ENCODE measurements around the gene SSC5D. TPM values are rescaled to one million over a fixed set of nuclear protein-coding genes. Genes with fewer than 3 reads are reported as not detected.

Gene SSC5D
- total and polyA plus RNA-seq, 9 of the 15 experiments (the other 6 are each of a cell fraction or from before 2014, with no cell fraction given): 0.04 to 0.71 (median 0.14) TPM; not detected in 2

DNA sequence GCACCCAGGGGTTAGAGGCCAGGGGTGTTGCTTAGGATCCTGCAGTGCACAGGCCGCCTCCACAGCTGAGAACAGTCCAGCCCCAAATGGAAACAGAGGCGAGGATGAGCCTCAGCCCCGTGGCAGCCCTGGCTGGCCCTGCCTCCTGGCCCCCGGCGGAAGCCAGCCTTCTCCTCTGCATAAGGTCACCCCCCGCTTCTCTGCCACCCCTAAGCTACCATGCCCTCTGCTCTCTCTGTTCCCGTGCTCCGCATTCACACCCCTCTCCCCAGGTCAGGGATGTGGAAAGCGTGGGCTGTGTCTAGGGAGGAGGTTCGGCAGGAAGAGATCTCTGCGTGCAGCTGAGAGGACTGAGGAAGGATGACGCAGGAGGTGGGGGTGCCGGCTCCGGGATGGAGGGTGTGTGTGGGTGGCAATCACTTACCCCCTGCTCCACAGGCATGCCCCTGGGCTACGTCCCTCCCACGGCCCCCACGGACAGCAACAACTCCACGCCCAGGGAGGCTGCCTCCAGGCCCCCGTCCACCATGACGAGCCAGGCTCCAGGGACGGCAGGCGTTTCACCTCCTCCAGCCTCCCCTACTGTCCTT, 6.0 kb downstream of the SSC5D start (continued):
- TF ChIP-seq, protein P1, sequence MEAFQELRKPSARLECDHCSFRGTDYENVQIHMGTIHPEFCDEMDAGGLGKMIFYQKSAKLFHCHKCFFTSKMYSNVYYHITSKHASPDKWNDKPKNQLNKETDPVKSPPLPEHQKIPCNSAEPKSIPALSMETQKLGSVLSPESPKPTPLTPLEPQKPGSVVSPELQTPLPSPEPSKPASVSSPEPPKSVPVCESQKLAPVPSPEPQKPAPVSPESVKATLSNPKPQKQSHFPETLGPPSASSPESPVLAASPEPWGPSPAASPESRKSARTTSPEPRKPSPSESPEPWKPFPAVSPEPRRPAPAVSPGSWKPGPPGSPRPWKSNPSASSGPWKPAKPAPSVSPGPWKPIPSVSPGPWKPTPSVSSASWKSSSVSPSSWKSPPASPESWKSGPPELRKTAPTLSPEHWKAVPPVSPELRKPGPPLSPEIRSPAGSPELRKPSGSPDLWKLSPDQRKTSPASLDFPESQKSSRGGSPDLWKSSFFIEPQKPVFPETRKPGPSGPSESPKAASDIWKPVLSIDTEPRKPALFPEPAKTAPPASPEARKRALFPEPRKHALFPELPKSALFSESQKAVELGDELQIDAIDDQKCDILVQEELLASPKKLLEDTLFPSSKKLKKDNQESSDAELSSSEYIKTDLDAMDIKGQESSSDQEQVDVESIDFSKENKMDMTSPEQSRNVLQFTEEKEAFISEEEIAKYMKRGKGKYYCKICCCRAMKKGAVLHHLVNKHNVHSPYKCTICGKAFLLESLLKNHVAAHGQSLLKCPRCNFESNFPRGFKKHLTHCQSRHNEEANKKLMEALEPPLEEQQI (IDR thresholded peaks at IDR 0.05): no peak
- TF ChIP-seq, protein P2, sequence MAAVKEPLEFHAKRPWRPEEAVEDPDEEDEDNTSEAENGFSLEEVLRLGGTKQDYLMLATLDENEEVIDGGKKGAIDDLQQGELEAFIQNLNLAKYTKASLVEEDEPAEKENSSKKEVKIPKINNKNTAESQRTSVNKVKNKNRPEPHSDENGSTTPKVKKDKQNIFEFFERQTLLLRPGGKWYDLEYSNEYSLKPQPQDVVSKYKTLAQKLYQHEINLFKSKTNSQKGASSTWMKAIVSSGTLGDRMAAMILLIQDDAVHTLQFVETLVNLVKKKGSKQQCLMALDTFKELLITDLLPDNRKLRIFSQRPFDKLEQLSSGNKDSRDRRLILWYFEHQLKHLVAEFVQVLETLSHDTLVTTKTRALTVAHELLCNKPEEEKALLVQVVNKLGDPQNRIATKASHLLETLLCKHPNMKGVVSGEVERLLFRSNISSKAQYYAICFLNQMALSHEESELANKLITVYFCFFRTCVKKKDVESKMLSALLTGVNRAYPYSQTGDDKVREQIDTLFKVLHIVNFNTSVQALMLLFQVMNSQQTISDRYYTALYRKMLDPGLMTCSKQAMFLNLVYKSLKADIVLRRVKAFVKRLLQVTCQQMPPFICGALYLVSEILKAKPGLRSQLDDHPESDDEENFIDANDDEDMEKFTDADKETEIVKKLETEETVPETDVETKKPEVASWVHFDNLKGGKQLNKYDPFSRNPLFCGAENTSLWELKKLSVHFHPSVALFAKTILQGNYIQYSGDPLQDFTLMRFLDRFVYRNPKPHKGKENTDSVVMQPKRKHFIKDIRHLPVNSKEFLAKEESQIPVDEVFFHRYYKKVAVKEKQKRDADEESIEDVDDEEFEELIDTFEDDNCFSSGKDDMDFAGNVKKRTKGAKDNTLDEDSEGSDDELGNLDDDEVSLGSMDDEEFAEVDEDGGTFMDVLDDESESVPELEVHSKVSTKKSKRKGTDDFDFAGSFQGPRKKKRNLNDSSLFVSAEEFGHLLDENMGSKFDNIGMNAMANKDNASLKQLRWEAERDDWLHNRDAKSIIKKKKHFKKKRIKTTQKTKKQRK (IDR thresholded peaks at IDR 0.05; ENCODE audit: borderline replicate concordance, low read depth, low read length): no peak
- TF ChIP-seq, protein P3, sequence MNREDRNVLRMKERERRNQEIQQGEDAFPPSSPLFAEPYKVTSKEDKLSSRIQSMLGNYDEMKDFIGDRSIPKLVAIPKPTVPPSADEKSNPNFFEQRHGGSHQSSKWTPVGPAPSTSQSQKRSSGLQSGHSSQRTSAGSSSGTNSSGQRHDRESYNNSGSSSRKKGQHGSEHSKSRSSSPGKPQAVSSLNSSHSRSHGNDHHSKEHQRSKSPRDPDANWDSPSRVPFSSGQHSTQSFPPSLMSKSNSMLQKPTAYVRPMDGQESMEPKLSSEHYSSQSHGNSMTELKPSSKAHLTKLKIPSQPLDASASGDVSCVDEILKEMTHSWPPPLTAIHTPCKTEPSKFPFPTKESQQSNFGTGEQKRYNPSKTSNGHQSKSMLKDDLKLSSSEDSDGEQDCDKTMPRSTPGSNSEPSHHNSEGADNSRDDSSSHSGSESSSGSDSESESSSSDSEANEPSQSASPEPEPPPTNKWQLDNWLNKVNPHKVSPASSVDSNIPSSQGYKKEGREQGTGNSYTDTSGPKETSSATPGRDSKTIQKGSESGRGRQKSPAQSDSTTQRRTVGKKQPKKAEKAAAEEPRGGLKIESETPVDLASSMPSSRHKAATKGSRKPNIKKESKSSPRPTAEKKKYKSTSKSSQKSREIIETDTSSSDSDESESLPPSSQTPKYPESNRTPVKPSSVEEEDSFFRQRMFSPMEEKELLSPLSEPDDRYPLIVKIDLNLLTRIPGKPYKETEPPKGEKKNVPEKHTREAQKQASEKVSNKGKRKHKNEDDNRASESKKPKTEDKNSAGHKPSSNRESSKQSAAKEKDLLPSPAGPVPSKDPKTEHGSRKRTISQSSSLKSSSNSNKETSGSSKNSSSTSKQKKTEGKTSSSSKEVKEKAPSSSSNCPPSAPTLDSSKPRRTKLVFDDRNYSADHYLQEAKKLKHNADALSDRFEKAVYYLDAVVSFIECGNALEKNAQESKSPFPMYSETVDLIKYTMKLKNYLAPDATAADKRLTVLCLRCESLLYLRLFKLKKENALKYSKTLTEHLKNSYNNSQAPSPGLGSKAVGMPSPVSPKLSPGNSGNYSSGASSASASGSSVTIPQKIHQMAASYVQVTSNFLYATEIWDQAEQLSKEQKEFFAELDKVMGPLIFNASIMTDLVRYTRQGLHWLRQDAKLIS (CRISPR knock-in tag; IDR thresholded peaks at IDR 0.05): no peak
- TF ChIP-seq POLR2AphosphoS2 (IDR thresholded peaks at IDR 0.05; ENCODE audit: low read length): no peak
- no peak for TF ChIP-seq BDP1 (IDR thresholded peaks at IDR 0.05; ENCODE audit: insufficient read depth, insufficient read length)
- no peak for TF ChIP-seq SNRNP70 (optimal IDR thresholded peaks at IDR 0.05; ENCODE audit: low read depth, low read length)
- TF ChIP-seq, protein P4, sequence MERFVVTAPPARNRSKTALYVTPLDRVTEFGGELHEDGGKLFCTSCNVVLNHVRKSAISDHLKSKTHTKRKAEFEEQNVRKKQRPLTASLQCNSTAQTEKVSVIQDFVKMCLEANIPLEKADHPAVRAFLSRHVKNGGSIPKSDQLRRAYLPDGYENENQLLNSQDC (CRISPR knock-in tag; IDR thresholded peaks at IDR 0.05): no peak
- TF ChIP-seq CHD1 (IDR thresholded peaks at IDR 0.05; ENCODE audit: low read length): no peak
- TF ChIP-seq, protein P5, sequence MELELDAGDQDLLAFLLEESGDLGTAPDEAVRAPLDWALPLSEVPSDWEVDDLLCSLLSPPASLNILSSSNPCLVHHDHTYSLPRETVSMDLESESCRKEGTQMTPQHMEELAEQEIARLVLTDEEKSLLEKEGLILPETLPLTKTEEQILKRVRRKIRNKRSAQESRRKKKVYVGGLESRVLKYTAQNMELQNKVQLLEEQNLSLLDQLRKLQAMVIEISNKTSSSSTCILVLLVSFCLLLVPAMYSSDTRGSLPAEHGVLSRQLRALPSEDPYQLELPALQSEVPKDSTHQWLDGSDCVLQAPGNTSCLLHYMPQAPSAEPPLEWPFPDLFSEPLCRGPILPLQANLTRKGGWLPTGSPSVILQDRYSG (tag; conservative IDR thresholded peaks at IDR 0.05; ENCODE audit: low read depth): no peak
- peak; percentile 92 for TF ChIP-seq CREM (IDR thresholded peaks at IDR 0.05; ENCODE audit: low read depth)
- no peak for TF ChIP-seq DPF2 (IDR thresholded peaks at IDR 0.05)
- TF ChIP-seq ASH1L (IDR thresholded peaks at IDR 0.05; ENCODE audit: borderline replicate concordance, low read depth, partially characterized antibody): no peak
- TF ChIP-seq EGR1 (conservative IDR thresholded peaks at IDR 0.05): peak; percentile 94
- no peak for TF ChIP-seq POLR3G (IDR thresholded peaks at IDR 0.05; ENCODE audit: extremely low read depth, insufficient read length, insufficient replicate concordance)
- TF ChIP-seq SREBF2 (CRISPR knock-in tag; IDR thresholded peaks at IDR 0.05): no peak
- no peak for TF ChIP-seq SRSF7 (optimal IDR thresholded peaks at IDR 0.05; ENCODE audit: low read depth, low read length)
